Ecto neural progenitor cell (in vitro differentiated cells): ENCODE measurements around the gene SUGCT.

Source experiments
- DNase-seq: peaks from one replicate; pipeline ENCODE4 v3.0.0-alpha.2; 2018; ENCODE audit warnings: low spot score

SUGCT gene

DNA sequence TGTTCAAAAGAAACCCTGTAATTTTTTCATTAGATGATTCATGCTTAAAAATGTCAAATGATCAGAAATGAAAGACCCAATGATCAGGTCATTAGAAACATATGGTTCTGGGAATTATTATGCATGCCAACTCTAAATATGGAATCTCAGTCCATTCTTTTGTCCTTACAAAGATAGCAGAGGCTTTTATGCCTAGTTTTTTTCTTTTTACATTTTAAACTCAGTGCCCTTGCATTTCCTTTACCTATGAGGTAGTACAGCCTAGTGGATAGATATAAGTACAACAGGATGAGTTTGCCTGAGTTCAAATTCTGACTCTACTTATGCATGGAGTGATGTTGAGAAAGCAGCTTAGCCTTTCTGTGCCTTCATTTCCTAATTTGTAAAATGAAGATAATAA lies 392.9 kb downstream of the SUGCT start:
- no peak for DNase-seq

DNA sequence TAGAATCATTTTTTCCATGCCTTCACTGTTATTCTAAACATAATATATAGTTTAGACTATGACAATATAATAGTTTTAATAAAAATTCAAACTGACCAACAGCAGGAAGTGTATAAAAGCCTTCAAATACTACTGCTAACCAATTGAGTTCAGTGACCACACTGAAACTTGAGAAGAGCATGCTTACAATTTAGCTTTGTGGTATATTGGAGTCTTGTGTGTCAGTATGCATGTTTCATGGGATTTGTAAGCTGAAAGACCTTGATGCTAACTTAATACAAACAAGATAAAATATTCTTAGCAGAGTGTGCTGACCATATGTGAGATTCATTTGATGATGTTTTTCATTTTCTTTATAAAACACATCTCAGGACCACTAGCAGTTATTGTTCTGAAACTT lies 395.5 kb downstream of the SUGCT start:
- DNase-seq: no peak

DNA sequence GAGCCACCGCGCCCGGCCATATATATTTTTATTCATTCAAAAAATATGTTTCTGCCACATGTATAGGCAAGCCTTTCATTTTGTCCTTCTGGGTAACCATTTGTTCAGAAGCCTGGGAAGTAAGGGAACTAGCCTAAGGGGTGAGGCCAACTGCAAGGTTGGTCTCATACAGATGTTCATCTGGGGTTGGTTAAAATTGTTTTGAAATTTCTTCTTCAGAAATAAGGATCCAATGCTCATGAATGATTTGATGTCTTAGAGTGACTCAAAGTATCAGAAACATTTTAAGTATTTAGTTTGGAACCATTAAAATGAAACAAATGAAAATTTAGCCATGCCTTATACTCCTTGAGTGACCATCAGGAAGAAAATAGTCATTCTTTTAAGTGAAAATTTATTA lies 397.2 kb downstream of the SUGCT start:
- DNase-seq: no peak

DNA sequence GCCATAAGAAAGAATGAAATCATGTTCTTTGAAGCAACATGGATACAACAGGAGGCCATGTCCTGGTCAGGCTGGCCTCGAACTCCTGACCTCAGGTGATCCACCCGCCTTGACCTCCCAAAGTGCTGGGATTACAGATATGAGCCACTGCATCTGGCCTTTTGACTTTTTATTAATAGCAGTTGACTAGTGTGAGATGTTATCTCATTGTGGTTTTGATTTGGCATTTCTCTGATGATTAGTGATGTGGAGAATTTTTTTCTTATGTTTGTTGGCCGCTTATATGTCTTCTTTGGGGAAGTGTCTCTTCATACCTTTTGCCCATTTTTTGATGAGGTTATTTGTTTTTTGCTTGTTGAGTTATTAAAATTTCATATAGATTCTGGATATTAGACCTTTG lies 400.9 kb downstream of the SUGCT start:
- DNase-seq: no peak

DNA sequence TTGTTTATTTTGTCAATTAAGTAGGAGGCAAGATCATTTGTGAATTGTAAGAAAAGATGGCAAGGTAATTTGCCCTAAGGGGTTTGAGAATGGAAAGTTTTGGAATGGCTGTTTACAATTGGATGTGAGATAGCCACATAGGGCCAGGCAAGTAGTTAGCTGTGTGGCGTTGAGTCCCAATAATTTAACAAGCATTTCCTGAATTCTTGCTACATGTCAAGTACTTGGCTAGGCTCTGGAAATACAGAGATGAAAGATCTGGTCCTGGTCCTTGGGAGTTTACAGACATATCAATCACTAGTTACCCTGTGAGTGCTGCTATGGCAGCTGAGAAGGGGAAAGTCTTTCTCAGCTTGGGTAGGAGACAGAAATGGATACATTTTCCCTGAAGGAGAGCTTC lies 401.6 kb downstream of the SUGCT start:
- no peak for DNase-seq

DNA sequence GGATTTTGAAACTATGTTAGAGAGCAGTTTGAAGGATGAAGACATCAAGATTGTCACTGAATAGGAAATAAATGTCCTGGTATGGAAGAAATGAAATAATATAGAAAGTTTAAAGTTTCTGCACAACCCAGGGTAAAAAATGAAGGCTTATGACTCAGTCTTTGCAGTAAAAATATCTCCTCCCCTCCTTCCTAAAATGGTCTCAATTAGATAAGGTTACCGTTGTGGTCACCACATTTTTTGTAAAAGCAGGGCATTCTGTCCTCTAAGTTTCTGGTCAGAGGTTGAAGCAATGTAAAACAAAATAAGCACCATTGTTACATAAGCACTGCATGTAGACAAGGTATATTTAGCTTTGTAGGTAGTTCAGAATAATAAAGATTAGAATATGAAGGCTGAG lies 403.5 kb downstream of the SUGCT start:
- DNase-seq: no peak

DNA sequence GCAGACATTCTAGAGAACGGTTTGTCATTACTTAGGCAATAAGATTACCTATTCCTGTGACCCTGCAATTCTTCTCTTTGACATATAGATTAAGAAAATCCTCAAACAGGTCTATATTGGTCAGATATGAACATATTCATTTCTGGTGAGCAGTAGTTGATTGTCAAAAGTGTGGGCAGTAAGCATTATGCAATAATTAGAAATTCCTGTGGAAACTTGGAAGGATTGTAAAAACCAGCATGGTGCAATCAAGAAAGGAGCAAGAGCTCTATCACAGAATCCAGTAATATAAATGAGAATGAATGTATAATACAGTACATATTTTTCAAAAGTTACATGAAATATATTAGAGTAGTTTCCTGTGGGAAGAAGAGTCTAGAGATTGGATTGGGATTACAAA lies 406.5 kb downstream of the SUGCT start:
- DNase-seq: no peak

DNA sequence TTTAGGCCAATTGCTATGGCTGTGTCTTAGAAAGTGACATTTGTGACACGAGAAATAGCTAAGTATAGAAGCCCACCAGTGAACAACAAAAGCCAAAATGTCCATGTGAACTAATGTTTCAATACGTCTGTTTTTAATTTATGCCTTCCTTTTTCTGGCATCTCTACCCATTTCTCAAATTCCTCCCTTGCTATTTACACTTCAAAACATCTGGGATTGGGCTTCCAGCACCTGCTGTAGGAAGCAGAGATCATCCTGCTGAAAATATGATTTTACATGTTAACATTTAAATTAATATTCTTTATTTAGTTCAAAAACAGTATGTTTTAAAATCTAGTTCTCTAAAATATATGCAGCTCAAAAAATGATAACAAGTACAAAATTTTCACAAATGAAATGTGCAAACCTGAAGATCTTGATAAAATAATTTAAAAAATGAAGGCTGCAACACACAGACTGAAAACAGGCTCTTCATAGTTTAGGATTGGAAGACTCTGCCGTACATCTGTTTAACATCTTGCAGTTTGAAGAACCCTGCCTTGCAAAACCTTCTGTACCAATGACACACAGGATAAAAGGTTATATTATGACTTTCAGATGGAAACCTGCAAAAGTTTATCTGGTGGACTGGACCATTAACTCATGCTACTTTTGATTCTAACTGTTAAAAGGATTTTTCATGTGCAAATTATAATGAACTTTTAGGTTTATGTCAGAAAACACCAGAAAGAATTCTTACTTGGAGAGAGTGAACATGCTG lies 408.4 kb downstream of the SUGCT start:
- no peak for DNase-seq

DNA sequence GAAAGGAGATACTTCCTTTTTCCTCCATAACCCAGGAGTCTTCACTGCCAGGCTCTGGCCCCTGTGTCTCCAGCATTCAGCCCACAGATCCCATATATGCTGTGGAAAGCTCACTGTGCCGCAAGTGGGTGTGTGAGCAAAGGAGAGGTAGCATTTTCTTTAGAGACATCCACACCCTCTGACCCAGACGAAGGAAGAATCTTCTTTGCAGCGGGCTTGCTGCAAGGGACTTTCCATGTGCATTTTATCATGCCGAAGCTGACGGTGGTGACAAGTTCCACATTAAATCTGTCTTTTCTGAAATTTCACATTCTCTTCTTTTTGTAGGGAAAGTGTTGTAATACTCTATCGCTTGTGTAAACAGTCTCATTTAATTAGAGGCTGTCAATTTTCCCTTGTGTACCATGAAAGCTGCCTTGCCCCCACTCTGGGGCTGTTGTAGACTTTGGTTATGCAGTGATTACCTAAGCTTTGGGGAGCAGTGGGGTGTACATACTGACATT lies 409.5 kb downstream of the SUGCT start:
- DNase-seq: no peak

DNA sequence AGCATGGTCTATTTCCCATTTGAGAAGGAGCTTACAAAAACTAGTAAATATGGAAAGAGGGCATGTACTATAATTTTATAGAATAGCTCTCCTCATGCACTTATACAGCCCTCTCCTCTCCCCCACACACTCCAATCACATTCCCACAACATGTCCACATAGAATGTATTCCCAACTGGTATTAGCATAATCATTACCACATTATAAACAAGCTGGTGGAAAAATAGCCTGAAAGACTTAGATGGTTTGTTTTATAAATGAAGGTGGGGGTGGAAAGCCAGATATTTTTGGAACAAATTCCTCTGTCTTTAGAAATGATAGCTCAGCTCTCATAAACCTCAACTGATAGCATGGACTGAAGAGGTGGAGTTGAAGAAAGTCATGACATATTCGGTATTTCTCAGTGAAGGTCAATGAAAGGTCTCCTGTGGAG lies 410.1 kb downstream of the SUGCT start:
- DNase-seq: no peak

DNA sequence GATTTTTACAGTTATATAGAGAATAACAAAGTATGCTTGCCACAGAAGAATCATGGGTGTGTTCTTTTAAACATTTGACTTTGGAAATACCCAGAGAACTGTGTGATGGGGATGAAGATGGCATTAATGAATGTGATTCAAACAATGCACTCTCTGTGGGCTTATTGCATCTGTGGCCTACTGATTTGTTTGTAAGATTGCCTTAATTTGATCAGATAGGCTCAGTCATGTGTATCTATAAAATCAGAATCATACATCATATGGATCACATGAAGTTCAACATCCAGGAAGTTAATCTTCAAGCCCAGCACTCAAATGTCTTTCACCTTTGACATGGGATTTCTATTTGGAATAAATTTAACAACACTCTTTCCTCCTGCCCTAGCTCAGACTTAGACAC lies 410.9 kb downstream of the SUGCT start:
- no peak for DNase-seq

DNA sequence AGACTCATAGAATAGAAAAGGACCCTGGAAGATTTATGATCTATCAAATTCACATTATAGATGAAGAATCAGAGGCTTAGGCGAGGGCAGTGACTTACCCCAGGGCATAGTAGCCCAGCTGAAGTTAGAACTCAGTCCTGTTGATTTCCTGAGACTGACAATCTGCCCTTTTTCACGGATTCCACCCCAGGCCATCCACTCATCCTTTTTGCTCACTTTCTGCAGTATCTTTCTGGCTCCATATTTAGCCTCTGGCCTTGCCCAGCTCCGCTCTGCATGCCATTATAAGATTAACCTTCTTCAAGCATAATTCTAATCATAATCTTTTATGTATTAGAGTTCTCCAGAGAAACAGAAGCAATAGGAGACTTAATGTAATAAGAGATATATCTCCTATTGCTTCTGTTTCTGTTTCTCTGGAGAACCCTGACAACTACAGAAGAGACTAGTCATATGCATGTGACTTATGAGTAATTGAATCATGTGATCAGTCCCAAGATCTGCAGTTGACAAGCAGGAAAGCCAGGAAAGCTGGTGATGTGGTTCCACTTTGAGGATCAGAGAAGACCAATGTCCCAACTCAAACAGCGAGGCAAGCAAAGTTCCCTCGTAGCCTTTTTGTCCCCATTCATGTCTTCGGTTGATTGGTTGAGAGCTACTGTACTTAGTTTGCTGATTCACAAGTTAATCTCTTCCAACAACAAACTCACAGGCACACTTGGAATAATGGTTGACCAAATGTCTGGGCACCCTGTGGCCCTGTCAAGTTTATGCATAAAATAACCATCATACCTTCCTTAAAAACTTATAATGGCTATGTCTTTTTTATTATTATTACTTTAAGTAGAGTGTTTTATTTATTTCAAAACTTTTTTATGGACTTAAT lies 412.1 kb downstream of the SUGCT start:
- no peak for DNase-seq

DNA sequence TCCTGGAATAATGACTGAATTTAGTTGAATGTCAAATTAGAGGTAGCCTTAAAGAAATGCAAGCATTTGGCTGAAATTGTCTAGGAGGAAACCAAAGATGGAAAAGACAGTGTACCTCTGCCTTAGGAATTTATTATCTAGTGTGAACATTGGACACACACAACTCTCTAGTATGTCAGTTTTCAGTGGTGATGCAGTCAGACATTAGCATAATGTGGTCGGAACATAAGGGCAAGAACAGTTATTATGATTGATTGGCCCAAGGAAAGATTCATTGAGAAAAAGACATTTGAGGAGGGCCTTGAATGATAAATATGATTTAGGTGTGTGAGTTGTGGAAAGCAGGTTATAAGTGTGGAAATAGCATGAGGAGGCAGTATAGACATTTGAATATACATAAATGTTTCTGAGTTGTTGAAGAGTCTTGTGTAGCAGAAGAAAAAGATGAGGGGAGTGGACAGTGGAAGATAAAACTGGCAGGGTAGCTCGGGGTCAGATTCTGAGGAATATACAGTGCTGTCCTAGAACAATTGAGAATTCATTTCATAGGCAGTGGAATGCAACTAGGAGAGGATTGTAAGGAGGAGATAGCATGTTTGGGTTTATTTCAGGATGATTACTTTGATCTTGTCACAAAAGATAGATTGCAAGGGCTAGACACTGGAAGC lies 414.7 kb downstream of the SUGCT start:
- no peak for DNase-seq

DNA sequence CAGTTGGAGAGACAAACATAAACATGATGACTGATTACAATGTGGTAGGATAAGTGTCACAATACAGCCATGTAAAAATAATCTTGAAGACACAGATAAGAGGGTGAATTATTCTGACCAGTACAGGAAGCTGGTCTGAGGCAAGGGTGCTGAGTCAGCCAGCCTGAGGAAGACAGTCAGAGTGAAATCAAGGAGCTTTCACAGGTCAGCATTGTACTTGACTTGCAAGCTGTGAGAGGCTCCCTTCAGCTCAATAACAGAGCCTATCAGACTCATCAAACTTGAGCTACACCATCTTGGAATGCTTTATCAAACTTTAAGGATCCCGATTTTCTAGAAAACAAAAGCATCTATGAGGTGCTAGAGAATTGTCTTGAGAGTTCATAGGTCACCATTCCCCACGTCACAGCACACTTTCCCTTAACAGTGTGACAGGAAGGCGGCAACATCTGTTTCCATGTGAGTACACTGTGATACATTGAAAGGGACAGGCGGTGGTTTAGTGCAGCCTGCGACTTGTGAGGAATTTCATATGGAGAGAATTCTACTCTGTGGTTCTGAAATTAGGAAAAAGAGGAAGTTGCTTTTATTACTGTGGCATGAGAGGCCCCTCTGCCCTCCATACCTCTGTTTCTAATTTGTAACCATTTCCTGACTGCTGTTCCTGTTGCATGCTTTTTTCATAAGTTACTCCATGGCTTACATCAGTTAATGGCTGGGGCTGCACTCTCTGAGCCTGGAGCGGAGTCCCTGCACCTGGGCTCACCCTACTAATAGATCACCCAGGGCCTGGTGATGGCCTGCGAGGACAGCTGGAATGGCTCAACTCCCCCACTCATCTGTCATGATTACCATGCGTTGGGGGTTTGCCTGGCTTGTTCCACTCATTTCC lies 417.1 kb downstream of the SUGCT start:
- no peak for DNase-seq

DNA sequence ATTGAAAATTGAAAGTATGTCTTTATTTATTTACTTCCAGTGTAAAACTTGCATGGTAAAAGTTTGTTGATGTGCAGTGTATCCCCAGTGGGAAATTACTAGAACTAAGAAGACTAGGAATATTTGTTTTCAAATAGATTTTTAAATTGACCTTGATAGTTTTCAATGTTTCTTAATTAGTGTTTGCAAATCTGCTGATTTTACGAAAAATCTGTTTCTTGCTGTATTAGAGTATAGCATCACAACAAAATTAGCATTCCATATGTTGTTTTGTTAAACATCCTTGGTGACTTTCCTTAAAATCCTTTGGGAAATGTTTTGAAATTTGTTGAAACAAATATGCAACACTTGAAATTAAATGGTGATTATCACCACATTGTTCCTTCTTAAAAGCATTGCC lies 425.9 kb downstream of the SUGCT start:
- no peak for DNase-seq

DNA sequence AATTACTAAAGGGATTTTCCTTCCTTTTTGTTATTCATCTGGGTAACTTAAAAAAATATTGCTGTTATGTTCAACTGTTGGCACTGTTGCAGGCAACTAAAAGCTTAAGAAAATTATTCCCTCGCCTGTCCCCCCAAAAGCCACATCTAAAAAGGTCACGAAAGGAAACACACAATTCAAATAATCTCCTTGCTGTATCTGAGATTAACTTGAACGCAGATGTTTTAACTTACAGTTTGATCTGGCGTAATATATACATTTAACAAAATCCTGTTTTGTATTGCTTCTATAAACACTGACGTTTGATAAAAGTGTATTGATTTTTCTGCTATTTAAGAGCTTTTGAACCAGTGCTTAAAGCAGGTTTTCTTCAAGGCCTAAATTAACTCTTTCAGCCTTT lies 432.1 kb downstream of the SUGCT start:
- DNase-seq: no peak

DNA sequence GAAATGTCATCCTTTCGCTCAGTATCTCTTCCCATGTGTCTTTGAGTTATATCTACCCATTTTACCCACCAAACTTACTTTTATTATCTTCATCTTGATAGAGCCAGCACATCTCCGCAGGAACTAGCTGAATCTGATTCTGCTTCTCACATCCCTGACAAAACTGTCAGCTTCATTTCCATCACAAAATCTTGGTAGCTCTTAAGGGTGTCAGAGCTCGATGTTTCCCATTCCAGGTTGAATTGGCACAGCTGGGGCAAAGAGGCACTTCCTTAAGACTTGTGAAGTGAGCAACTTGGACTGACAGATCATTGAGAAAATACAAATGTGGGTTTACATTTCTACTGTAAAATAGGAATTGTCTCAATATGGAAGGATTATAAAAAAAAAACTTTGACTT lies 434.5 kb downstream of the SUGCT start:
- no peak for DNase-seq

DNA sequence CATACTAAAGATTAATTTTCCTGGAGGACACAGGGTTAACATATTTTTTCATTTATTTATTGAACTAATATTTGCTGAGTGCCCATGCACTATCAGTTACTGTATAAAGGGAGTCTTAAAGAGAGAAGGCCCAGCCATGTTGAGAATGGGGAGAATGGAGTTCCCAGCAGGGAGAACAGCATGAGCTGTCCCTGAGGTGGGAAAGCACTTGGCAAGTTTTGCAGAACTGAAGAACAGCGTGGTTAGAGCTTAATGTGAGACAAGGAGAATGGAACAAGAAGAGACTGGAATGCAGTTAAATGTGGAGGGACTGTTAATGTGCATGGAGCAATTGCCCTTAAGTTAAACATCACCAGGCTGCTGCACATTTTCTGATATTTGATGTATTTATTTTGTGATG lies 435.4 kb downstream of the SUGCT start:
- no peak for DNase-seq

DNA sequence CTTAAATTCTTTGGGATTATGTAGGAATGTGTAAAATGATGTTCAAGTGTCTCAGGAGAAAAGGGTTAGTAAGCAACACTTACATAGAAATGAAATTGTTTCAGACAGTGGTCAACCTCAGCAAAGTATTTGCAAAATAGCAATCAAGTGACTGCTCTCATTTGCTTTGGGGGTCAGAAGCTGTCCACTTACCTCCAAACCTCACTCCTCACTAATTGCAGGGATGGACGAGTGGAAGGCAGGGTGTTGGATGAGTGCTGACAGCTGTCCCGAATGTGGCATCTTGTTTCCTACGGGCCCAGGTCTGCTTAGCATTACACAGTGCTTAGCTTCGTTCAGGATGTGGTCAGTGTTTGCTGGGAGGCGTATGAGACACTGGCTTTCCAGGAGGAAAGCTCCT lies 437.0 kb downstream of the SUGCT start:
- DNase-seq: no peak

DNA sequence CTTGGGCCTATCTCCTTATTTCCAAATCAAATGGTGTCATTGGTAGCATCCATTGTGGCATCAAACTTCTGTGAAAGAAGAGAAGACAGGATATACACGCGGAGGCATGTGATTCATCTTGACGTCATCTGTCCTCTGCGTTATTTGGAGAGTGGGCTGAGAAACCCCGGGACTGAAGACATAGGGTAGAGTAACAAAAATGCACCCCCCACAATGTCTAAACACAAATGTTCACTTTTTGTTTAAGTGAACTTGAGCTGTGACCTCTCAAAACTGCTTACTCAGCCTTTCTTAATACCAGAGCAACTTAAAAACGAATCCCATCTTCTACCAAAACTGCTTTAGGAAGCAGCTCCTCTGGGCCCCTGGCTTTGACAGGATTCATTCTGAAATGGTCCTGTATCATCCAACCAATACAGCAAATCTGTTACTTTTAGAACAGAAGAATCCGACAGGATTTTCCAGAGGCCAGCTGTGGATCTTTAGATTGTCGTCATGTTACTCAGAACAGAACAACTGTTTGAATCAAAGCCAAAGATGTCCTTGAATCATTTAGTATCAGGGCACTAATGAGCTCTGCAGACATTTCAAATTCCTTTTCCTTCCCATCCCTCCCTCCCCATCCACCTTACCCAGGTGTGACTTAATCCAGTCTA lies 438.1 kb downstream of the SUGCT start:
- no peak for DNase-seq

DNA sequence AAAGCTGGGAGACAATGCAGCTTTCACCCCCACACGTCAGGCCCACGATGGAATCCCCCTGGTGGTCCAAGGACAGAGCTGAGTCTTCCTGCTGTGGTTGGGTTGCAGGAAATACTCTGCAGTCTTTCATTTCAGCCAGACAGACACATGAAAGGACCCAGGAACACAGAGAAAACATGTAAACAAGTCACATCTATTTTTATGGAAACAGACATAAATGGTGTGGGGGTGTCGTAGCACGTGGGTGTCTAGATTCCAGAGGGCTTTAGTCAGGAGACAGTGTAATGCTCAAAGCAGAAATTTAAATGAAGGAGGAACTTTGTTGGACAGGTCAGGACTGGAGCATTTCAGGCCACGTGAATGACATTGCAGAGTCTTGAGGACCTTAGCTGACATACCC lies 444.6 kb downstream of the SUGCT start:
- no peak for DNase-seq
